Hematopoietic multipotent progenitor cell (in vitro differentiated cells): ENCODE data around the gene MRPS35. TPM values are rescaled to one million over a fixed set of nuclear protein-coding genes. Genes with fewer than 3 reads are reported as not detected.

Source experiments
- DNase-seq, 3 donors: peaks; one replicate each; pipeline ENCODE4 v3.0.0-alpha.2; 2011 to 2015; ENCODE audit warnings: low read depth in 2 of 3, low spot score in 2 of 3
- small RNA-seq: library from RNA; depleted of rRNA; stranded (forward); fragments of <200 nt; gene quantifications from one replicate; pipeline ENCODE3, GENCODE V24; 2012
- total RNA-seq: library from RNA; depleted of rRNA; stranded (reverse); fragments of >200 nt; gene quantifications from one replicate; pipeline ENCODE4 v1.2.3, GENCODE V29; 2012

Gene MRPS35
- total RNA-seq, 1 donor: 18.9 TPM

GRCh38 chr12:27802936-27803335 is 92.3 kb downstream of the MRPS35 start:
- DNase-seq: no peak

DNA sequence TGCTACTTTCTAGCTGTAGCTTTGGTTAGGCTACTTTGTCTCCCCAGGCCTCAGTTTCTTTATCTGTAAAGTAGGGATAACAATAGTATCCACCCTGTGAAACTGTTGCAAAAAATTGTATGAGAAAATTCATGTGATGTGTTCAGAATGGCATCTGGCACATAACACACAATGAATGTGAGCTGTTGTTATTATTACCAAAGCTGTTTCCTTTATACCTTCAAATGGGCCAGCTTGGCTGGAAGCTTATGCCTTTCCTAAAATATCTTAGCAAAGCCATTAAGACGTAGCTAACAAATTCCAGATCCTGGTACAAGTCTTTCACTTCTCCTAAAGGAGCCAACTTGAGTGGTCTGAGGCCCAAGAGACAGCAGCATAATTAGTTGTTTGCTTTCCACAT is 94.6 kb downstream of the MRPS35 start:
- no peak for DNase-seq

Small RNAs within 50 kb of the gene (small RNA-seq; reads per million reads assigned to genes)
- not detected for gene RF00019

Other genes with a start within 250 kb of the MRPS35 start
- gene PPFIBP1, start 186.6 kb upstream of the MRPS35 start, total RNA-seq: 20.2 TPM
- 0.54 TPM for gene REP15, start 14.4 kb upstream of the MRPS35 start, total RNA-seq
- gene KLHL42, start 69.4 kb downstream of the MRPS35 start, total RNA-seq: 41.2 TPM
- under 0.01 TPM for gene MANSC4, start 69.4 kb downstream of the MRPS35 start, total RNA-seq